CD4-positive, alpha-beta memory T cell (primary cell): ENCODE measurements around the gene GPR151. TPM values are rescaled to one million over a fixed set of nuclear protein-coding genes. Genes with fewer than 3 reads are reported as not detected.
"Not testable (repeated sequence)": the region's sequence is repeated elsewhere in the genome, so short reads cannot be mapped to it uniquely, and the experiment has no call there.

Experiments
- CTCF ChIA-PET: fragments of 350-600 bp; sonication (Branson Sonifier 250); formaldehyde crosslinking; loops from one replicate; lab custom pipeline; 2021; ENCODE audit warnings: inconsistent platforms; ENCODE audit not compliant: partially characterized antibody; lab: Charles Lee
- POLR2A ChIA-PET: fragments of 350-600 bp; sonication (Branson Sonifier 250); formaldehyde crosslinking; loops from one replicate; lab custom pipeline; 2021; ENCODE audit not compliant: partially characterized antibody; lab: Charles Lee
- DNase-seq, 5 donors: peaks; one replicate each; pipeline versions ENCODE4 v3.0.0 to v3.0.0-alpha.2; 2020 to 2022; ENCODE audit warnings: mixed read lengths in 1 of 5
- H3K27ac ChIP-seq: one replicate; pipeline ENCODE4 v1.7.0; 2013; ENCODE audit warnings: low read depth, low read length
- H3K27me3 ChIP-seq: 2 replicates; pipeline ENCODE4 v1.7.0; 2013; ENCODE audit warnings: mild to moderate bottlenecking, low read length, moderate library complexity; ENCODE audit not compliant: insufficient read depth
- H3K36me3 ChIP-seq: 2 replicates; pipeline ENCODE4 v1.7.0; 2013; ENCODE audit warnings: mild to moderate bottlenecking, low read length, moderate library complexity; ENCODE audit not compliant: insufficient read depth
- H3K4me1 ChIP-seq: 2 replicates; pipeline ENCODE4 v1.7.0; 2013; ENCODE audit warnings: mild to moderate bottlenecking, low read length, moderate library complexity; ENCODE audit not compliant: insufficient read depth
- H3K4me3 ChIP-seq, 2 donors: one replicate each; pipeline ENCODE4 v1.7.0; 2013; ENCODE audit warnings: low read length in 2 of 2, mild to moderate bottlenecking in 1 of 2
- H3K9me3 ChIP-seq, 2 donors: one replicate each; pipeline ENCODE4 v1.7.0; 2013; ENCODE audit warnings: low read length in 2 of 2, control low read depth in 1 of 2; ENCODE audit not compliant: control insufficient read depth in 1 of 2
- H3K27ac Mint-ChIP-seq, 7 donors: one replicate each; pipeline ENCODE4 v1.8.0; 2020 to 2021; ENCODE audit warnings: mixed read lengths in 7 of 7, mild to moderate bottlenecking in 6 of 7, inconsistent platforms in 3 of 7, moderate library complexity in 3 of 7
- H3K27me3 Mint-ChIP-seq, 2 donors: one replicate each; pipeline ENCODE4 v1.8.0; 2020 to 2021; ENCODE audit warnings: mixed read lengths in 2 of 2
- H3K36me3 Mint-ChIP-seq, 2 donors: one replicate each; pipeline ENCODE4 v1.8.0; 2020 to 2021; ENCODE audit warnings: mixed read lengths in 2 of 2, inconsistent platforms in 1 of 2, mild to moderate bottlenecking in 1 of 2
- H3K4me1 Mint-ChIP-seq, 4 donors: one replicate each; pipeline ENCODE4 v1.8.0; 2020 to 2021; ENCODE audit warnings: mixed read lengths in 4 of 4, mild to moderate bottlenecking in 1 of 4
- H3K4me3 Mint-ChIP-seq, 8 donors: one replicate each; pipeline ENCODE4 v1.8.0; 2020 to 2021; ENCODE audit warnings: mixed read lengths in 8 of 8, mild to moderate bottlenecking in 7 of 8, moderate library complexity in 6 of 8, inconsistent platforms in 3 of 8
- H3K9me3 Mint-ChIP-seq, 8 donors: one replicate each; pipeline ENCODE4 v1.8.0; 2020 to 2021; ENCODE audit warnings: mixed read lengths in 8 of 8, mild to moderate bottlenecking in 5 of 8, inconsistent platforms in 3 of 8, moderate library complexity in 1 of 8
- intact Hi-C: fragments of 100-400 bp; cut with micrococcal nuclease; formaldehyde crosslinking; loops from one replicate; pipeline ENCODE4 v1.15.1; 2023
- polyA plus RNA-seq, 2 donors: library from polyadenylated mRNA; unstranded; fragments of 300-500 nt; fragmentation: Illumina TruSeq; gene quantifications; one replicate each; pipeline ENCODE4 v1.2.3, GENCODE V29; 2021
- total RNA-seq, 2 experiments: library from RNA; stranded (reverse); gene quantifications; one replicate each; pipeline ENCODE4 v1.2.3, GENCODE V29; 2021

GPR151 gene
- total RNA-seq, result not detected
- polyA plus RNA-seq, result not detected

DNA sequence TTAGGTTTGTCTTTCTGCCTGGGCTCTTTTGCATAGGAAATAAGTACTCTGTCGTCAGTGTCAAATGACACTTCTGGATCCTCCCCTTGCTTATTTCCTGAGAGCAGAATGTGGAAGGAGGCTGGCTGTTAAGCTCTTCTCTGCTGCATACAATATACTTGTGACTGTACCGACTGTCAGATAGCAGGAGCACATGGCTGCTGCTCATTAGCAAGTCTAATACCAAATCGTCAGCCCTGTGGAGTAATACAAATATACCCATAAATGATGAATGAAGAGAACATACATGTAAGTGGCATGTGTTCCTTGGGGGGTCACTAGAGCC, at the start of gene GPR151:
TSS of gene GPR151 (minus strand) at position 40 of the 325 bp plus-strand sequence. CDS start 77 bp downstream, outside the sequence.
- intact Hi-C loops, result no loop called here
- H3K9me3 ChIP-seq, result no peaks in the 10 kb centered on the region
- H3K4me1 Mint-ChIP-seq, result no peaks in the 10 kb centered on the region
- CTCF ChIA-PET, result interaction anchor here (2.7 kb wide), 1 partner anchor 17 kb away, joined by 20 read pairs; no protein-coding TSS in a partner anchor
- no peak within 1 kb of the TSS for H3K4me3 ChIP-seq
- H3K27me3 Mint-ChIP-seq, result peaks cover 0 to 1% of the 10 kb centered on the region in 2 donors
- no peak within 1 kb of the TSS for H3K27ac Mint-ChIP-seq
- H3K27me3 ChIP-seq, result no peaks in the 10 kb centered on the region
- no peaks in the 10 kb centered on the region for H3K36me3 ChIP-seq
- DNase-seq, result no peak
- POLR2A ChIA-PET, result no interaction called here
- no peak within 1 kb of the TSS for H3K27ac ChIP-seq
- H3K36me3 Mint-ChIP-seq, result peaks cover 6% of the 10 kb centered on the region in 2 donors
- H3K4me1 ChIP-seq, result no peaks in the 10 kb centered on the region
- no peak within 1 kb of the TSS for H3K4me3 Mint-ChIP-seq
- H3K9me3 Mint-ChIP-seq, result no peaks in the 10 kb centered on the region

DNA sequence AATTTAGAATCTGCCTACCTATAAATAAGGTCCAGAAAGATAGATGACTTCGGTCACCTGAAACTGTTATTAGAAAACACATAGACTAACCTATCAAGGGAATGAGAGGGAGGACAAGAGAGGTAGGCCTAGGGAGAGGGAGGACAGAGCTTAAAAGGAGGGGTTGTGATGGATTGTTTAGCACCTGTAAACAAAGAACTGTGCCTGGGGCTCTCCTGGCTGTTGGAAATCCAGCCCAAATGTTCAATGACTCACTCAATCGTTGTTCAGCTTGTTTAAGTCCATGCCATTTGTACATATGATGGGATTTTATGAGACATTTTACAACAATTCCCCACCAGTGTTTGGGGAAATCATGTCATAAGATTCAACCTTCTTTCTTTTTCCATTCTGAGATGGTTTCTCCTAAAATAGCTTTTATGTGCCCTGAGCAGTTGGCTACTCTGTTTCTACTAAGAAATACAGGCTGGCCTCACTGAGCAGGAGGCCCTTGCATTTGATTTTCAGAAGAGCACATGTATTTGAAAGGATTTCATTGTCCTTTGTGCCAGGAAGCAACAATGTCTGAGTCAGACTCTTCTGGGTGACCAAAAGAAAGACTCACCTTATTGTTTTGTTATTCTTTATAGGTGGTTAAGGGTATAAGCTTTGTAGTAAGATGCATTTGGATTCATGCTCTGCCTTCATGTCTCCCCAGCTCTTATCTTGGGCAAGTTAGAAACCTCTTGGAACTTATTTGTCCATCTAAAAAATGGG, 48.2 kb upstream of the GPR151 start:
- H3K27me3 Mint-ChIP-seq, result peaks cover 1 to 2% of the 10 kb centered on the region in 2 donors
- Histone ChIP-seq H3K27ac (no peak overlapping the region), H3K4me1 (no peaks in the 10 kb centered on the region), H3K27me3 (no peaks in the 10 kb centered on the region), H3K36me3 (no peaks in the 10 kb centered on the region), H3K4me3 (no peak overlapping the region), H3K9me3 (no peaks in the 10 kb centered on the region)
- DNase-seq, result no peak
- no peak overlapping the region for H3K4me3 Mint-ChIP-seq
- POLR2A ChIA-PET, result no interaction called here
- H3K9me3 Mint-ChIP-seq, result peaks cover 0 to 2% (median 0%) of the 10 kb centered on the region in 8 donors
- intact Hi-C loops, result no loop called here
- no peak overlapping the region for H3K27ac Mint-ChIP-seq
- CTCF ChIA-PET, result interaction anchor here (0.7 to 1.1 kb wide), 3 partner anchors 15 to 404 kb away, joined by 3 read pairs; no protein-coding TSS in a partner anchor
- H3K4me1 Mint-ChIP-seq, result peaks cover 0 to 6% (median 4%) of the 10 kb centered on the region in 4 donors
- H3K36me3 Mint-ChIP-seq, result no peaks in the 10 kb centered on the region

DNA sequence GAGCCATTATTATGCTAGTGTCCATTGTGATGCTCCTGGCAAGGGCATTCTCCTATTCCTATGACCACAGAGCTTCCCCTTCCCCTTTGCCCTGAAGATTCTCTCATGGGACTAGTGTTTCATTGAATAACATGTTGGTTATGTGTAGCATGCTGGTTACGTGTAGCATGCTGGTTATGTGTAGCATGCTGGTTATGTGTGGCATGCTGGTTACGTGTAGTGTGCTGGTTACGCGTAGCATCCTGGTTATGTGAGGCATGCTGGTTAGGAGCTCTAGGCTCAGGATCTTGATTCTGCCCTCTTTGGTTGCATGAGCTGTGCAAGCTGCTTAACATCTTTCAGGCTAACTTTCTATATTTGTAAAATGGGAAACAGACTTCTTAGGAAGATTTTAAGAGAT, 46.5 kb upstream of the GPR151 start:
- ChIA-PET CTCF (interaction anchor here (2.3 kb wide), 1 partner anchor 403 kb away, joined by 13 read pairs; no protein-coding TSS in a partner anchor), POLR2A (no interaction called here)
- peaks cover 1 to 3% of the 10 kb centered on the region in 2 donors for H3K27me3 Mint-ChIP-seq

DNA sequence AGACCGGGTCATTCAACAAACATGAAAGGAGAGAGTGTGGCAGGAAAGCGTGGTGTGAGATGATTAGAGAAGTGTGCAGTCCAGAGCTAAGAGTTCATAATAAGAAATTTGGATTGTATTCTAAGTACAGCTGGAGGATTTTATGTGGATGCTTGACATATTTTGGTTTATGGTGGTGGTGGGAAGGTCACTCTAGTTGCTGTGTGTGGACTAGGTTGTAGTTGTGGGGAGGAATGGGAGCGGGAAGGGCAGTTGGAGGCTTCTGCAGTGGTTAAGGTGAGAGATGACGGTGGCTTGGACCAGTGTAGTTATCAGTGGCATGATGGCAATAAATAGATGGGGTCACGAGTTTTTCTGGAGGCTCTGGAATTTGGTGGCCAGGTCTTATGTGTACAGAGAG, 45.7 kb upstream of the GPR151 start:
- Histone ChIP-seq H3K27ac (no peak overlapping the region), H3K9me3 (no peaks in the 10 kb centered on the region), H3K4me3 (no peak overlapping the region), H3K36me3 (no peaks in the 10 kb centered on the region), H3K27me3 (no peaks in the 10 kb centered on the region), H3K4me1 (no peaks in the 10 kb centered on the region)
- ChIA-PET CTCF (interaction anchor here (2.3 kb wide), 1 partner anchor 404 kb away, joined by 13 read pairs; no protein-coding TSS in a partner anchor), POLR2A (no interaction called here)
- Mint-ChIP-seq H3K4me1 (peaks cover 0 to 6% (median 4%) of the 10 kb centered on the region in 4 donors), H3K4me3 (no peak overlapping the region), H3K36me3 (no peaks in the 10 kb centered on the region), H3K27me3 (peaks cover 1 to 3% of the 10 kb centered on the region in 2 donors), H3K9me3 (peaks cover 0 to 5% (median 0%) of the 10 kb centered on the region in 8 donors), H3K27ac (no peak overlapping the region)
- no peak for DNase-seq
- intact Hi-C loops, result no loop called here

More for the DNA sequence above, 46.5 kb upstream of the GPR151 start:
- H3K36me3 Mint-ChIP-seq, result no peaks in the 10 kb centered on the region
- H3K9me3 ChIP-seq, result no peaks in the 10 kb centered on the region
- intact Hi-C loops, result no loop called here
- no peaks in the 10 kb centered on the region for H3K4me1 ChIP-seq
- H3K27me3 ChIP-seq, result no peaks in the 10 kb centered on the region
- no peak overlapping the region for H3K4me3 ChIP-seq
- no peak overlapping the region for H3K27ac Mint-ChIP-seq
- no peaks in the 10 kb centered on the region for H3K36me3 ChIP-seq
- no peak overlapping the region for H3K4me3 Mint-ChIP-seq
- DNase-seq, result no peak
- H3K27ac ChIP-seq, result no peak overlapping the region
- peaks cover 0 to 6% (median 4%) of the 10 kb centered on the region in 4 donors for H3K4me1 Mint-ChIP-seq
- H3K9me3 Mint-ChIP-seq, result peaks cover 0 to 2% (median 0%) of the 10 kb centered on the region in 8 donors

DNA sequence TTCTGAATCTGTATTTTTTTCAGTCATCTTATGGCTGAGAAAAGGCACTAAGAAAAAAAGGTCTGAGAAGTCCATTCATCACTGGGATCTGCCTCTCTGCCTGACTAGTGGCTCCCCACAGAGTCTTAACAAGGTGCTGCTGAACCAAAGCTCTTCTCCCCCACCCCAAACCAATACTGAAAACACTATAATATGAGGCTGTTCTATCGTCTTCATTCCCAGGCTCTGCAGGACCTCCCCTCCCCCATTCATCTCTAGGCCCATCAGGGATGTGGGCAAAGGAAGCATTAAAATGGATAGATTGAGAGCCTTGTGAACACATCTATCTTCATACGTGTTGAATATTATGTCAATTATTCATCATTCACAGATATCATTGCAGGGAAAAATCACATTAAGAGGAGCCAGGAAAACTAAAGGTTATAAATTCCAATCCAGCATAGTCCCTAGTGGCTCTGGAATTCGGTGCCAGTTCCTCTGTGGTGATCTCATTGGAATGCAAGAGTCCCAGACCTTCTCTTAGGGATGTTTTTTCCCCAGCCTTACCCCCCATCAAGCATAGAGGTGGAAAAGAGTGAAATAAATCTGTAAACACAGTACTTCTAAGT, 44.3 kb upstream of the GPR151 start:
- H3K4me1 Mint-ChIP-seq, result no peaks in the 10 kb centered on the region
- intact Hi-C loops, result no loop called here
- H3K27ac Mint-ChIP-seq, result no peak overlapping the region
- no peak overlapping the region for H3K27ac ChIP-seq
- no peaks in the 10 kb centered on the region for H3K36me3 Mint-ChIP-seq
- no peaks in the 10 kb centered on the region for H3K27me3 ChIP-seq
- POLR2A ChIA-PET, result no interaction called here
- peaks cover 0 to 5% (median 0%) of the 10 kb centered on the region in 8 donors for H3K9me3 Mint-ChIP-seq
- H3K4me3 ChIP-seq, result no peak overlapping the region
- H3K9me3 ChIP-seq, result no peaks in the 10 kb centered on the region
- H3K4me1 ChIP-seq, result no peaks in the 10 kb centered on the region
- DNase-seq, result no peak
- H3K27me3 Mint-ChIP-seq, result peaks cover 3% of the 10 kb centered on the region in 2 donors
- H3K4me3 Mint-ChIP-seq, result no peak overlapping the region
- no peaks in the 10 kb centered on the region for H3K36me3 ChIP-seq
- CTCF ChIA-PET, result no interaction called here

DNA sequence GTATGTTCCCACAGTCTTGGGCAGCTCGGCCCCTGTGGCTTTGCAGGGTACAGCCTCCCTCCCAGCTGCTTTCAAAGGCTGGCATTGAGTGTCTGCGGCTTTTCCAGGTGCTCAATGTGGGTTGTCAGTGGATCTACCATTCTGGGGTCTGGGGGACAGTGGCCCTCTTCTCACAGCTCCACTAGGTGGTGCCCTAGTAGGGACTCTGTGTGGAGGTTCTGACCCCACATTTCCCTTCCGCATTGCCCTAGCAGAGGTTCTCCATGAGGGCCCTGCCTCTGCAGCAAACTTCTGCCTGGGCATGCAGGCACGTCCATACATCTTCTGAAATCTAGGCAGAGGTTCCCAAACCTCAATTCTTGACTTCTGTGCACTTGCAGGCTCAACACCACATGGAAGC, 40.9 kb upstream of the GPR151 start:
- intact Hi-C loops, H3K27me3 Mint-ChIP-seq, H3K4me3 ChIP-seq, H3K27me3 ChIP-seq, H3K27ac ChIP-seq, H3K27ac Mint-ChIP-seq, DNase-seq, H3K9me3 ChIP-seq, CTCF ChIA-PET, H3K36me3 ChIP-seq, H3K4me1 Mint-ChIP-seq, H3K9me3 Mint-ChIP-seq, H3K4me3 Mint-ChIP-seq, POLR2A ChIA-PET, H3K4me1 ChIP-seq, H3K36me3 Mint-ChIP-seq: not testable (repeated sequence)

DNA sequence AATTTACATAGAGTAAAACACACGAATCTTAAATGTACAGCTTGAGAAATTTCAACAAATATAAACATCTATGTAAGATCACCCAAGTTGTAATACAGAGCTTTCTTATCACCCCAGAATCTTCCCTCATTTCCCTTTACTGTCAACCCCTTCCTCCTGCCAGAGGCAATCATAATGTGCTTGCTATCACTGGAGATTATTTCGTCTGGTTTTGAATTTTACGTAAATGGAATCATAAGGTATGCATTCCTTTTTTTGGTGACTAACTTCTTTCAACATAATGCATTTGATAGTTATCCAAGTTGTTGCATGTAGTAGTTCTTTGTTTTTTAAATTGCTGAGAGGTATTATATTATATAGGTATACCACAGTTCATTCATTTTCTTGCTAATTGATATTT, 37.5 kb upstream of the GPR151 start:
- intact Hi-C loops, result no loop called here
- Histone ChIP-seq H3K4me3 (no peak overlapping the region), H3K36me3 (no peaks in the 10 kb centered on the region), H3K27me3 (no peaks in the 10 kb centered on the region), H3K4me1 (no peaks in the 10 kb centered on the region), H3K27ac (no peak overlapping the region), H3K9me3 (no peaks in the 10 kb centered on the region)
- H3K36me3 Mint-ChIP-seq, result no peaks in the 10 kb centered on the region
- peaks cover 0 to 4% (median 0%) of the 10 kb centered on the region in 8 donors for H3K9me3 Mint-ChIP-seq
- DNase-seq, result no peak
- CTCF ChIA-PET, result interaction anchor here (1.7 kb wide), 1 partner anchor 11 kb away, joined by 11 read pairs; no protein-coding TSS in a partner anchor
- peaks cover 7 to 14% of the 10 kb centered on the region in 2 donors for H3K27me3 Mint-ChIP-seq
- POLR2A ChIA-PET, result no interaction called here
- no peaks in the 10 kb centered on the region for H3K4me1 Mint-ChIP-seq
- H3K27ac Mint-ChIP-seq, result no peak overlapping the region
- H3K4me3 Mint-ChIP-seq, result no peak overlapping the region
